Central memory CD4-positive, alpha-beta T cell (primary cell): Measurements from ENCODE around the gene ARHGEF19.
"Not testable (repeated sequence)": the region's sequence is repeated elsewhere in the genome, so short reads cannot be mapped to it uniquely, and the experiment has no call there.

Source experiments
- DNase-seq: peaks from one replicate; pipeline ENCODE4 v3.0.0; 2022

Gene ARHGEF19

DNA sequence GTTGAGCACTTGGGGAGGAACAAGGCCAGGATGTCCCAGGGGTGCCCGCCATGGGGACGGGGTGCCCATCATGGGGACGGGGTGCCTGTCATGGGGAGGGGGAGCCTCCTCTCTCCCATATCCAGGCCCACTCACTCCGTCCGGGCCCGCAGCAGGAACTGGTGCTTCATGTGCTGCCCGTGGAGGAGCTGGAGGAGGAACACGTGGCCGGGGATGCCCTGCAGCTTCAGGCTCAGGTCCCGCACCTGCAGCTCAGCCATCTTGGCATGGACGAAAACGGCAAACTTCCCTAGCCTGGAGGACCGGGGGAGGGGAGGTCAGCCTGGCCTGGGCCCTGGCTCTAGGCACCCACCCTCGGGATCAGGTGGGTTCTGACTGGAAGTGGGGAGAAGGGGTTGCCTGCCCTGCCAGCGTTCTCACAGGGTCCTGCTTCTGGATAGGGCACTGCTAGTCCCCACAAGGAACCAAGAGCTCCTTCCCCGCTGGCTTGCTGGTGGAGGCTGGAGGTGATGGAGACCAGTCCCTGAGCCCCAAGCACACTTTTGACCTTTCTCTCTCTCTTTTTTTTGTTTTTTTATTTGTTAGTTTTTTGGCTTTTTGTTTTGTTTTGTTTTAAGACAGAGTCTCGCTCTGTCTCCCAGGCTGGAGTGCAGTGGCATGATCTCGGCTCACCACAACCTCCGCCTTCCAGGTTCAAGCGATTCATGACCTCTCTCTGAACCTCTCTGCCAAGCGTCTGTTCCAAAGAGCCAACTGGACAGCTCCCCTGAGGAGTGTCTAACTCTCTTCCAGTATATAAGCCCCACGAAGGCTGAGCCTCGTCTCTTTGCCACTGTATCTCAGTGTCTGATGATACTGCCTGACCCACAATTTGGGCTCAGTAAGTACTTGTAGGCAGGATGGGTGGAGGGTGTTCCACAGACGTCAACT, 9.9 kb downstream of the ARHGEF19 start:
- no peak for DNase-seq

DNA sequence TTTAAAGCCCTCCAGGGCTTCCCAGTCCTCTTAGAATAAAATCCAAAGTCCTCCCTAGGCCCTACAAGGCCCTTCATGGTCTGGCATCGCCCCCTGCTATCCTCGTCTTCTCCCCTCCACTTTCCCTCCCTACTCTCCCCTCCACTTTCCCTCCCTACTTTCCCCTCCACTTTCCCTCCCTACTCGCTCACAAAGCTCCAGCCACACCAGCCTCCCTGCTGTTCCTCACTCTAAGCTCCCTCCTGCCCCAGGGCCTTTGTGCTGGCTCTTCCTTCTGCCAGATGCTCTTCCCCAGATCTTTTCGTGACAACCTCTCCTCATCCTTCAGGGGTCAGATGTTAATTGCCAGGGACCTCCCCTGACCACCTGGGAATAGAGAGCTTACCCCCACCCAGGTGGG, 12.8 kb downstream of the ARHGEF19 start:
- DNase-seq: no peak

DNA sequence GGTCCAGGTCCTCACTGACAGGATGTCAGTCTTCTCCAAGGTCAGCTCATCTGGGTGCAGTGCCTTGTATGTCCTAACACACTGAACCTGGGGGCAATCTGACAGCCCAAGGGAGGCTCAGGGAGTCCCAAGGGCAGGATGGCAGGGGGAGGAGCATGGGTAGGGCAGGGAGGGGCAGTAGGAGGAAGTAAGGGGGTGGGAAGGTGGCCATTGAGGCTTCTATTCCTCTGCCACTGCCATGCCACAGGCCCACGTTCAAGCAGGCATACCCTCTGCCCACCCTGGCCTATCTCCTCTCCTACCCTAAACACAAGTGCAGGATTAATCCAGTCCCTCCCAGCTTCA, 13.3 kb downstream of the ARHGEF19 start:
- no peak for DNase-seq

DNA sequence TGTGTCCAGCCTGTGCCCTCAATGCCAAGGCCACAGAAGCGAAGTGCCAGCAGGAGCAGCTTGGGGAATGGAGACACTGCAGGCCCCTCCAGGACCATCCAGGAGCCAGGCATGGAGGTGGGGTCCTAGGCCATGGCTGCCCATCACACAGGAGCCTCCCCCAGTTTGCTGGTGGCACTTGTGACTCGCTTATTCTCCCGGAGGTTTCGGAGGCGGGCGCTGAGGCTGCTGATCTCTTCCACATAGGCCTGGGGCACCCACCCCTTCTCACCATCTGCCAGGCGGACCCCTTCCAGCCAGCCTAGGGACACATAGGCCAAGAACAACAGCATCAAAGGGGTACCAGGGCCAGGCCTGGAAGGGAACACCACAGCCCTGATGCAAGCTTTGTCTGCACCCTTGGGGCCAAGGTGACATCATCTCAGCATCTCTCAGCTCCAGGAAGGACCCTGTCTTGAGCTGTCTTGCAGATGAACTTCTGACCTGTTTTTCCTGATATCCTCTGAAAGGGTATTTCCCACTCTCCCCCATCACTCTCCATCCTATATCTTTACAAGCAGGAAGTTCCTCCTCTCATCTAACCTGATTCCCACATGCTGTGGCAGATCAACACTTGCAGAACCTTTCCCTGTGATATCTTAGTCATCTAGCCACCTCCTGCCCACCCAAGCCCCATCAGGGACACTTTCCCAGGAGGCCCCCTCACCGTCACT, 13.9 kb downstream of the ARHGEF19 start:
- DNase-seq: no peak

DNA sequence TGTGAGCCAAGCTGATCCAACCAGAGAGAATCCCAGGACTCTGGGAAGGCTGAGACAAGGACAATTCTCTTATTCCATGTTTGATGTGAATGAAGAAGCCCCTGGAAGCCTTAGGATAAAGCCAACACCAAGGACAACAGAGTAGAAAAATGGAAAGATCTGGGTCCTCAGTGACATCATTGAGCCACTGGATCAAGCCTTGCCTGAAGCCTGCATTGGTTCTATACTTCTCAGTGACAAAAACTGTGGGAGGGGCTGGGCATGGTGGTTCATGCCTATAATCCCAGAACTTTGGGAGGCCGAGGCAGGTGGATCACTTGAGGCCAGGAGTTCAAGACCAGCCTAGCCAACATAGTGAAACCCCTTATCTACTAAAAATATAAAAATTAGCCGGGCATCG, 15.6 kb downstream of the ARHGEF19 start:
- DNase-seq: no peak

DNA sequence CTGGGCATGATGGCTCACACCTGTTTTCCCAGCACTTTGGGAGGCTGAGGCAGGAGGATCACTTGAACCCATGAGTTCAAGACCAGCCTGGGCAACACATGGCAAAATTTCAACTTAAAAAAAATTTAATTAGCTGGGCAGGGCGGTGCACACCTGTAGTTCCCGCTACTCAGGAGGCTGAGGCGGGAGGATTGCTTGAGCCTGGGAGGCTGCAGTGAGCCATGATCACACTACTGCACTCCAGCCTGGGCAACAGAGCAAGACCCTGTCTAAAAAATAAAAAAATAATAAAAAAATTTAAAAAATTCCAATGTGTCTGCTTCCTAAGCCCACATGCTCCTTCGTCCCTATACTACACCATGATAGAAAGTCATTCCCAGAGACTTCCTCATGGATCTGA, 16.3 kb downstream of the ARHGEF19 start:
- not testable (repeated sequence) for DNase-seq

DNA sequence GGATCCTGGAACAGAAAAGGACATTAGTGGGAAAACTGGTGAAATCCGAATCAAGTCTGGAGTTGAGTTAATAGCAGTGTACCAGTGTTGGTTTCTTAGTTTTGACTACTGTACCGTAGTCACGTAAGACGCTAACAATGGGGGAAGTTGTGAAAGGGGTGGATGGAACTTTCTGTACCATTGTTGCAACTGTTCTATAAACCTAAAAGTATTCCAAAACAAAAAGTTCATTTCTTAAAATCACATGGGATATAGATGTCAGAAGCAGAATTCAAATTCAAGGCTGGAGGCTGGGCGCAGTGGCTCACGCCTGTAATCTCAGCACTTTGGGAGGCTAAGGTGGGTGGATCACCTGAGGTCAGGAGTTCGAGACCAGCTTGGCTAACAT, 16.9 kb downstream of the ARHGEF19 start:
- DNase-seq: no peak

DNA sequence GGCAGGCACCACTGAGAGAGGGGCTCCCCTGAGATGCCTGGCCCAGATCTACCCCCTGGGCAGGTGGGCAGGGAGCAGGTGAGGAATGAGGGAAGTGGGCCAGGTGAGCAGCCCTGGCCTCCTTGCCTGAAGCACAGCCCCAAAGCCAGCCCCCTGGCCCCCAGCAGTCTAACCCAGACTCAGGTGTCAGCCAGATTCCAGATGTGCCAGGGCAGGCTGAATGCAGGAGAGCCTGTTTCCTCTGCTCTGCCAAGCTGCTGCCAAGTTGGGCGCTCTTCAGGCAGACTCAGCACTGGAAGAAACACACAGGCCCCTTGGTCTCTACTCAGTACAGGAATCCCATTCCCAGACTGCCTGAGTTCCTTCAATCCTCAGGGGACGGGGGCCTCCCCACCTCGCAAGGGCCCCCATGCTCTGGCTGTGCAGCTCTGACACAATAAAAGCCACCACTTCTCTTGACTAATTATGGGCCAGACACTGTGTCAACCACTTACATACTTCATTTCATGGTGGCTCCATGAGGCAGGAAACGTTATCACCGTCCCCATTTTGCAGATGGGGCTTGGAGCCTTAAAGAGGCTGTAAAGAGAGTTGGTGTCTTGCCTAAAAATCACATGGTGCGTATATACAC, 20.4 kb downstream of the ARHGEF19 start:
- no peak for DNase-seq

DNA sequence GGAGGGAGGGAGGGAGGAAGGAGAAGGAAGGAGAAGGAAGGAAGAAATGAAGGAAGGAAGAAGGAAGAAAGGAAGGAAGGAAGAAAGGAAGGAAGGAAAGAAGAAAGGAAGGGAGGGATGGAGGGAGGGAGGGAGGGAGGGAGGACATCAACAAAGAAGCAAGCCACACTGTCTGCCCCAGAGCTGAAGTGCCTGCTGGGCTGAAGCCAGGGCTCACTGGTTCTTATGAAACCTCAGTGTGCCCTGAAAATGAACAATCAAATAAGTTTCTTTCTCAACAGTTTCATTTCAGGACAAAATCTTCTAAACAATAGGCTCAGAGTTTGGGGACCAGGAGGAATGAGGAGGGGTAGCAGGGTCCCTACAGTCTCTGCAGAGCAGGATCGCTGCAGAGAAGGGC, 21.1 kb downstream of the ARHGEF19 start:
- DNase-seq: no peak

DNA sequence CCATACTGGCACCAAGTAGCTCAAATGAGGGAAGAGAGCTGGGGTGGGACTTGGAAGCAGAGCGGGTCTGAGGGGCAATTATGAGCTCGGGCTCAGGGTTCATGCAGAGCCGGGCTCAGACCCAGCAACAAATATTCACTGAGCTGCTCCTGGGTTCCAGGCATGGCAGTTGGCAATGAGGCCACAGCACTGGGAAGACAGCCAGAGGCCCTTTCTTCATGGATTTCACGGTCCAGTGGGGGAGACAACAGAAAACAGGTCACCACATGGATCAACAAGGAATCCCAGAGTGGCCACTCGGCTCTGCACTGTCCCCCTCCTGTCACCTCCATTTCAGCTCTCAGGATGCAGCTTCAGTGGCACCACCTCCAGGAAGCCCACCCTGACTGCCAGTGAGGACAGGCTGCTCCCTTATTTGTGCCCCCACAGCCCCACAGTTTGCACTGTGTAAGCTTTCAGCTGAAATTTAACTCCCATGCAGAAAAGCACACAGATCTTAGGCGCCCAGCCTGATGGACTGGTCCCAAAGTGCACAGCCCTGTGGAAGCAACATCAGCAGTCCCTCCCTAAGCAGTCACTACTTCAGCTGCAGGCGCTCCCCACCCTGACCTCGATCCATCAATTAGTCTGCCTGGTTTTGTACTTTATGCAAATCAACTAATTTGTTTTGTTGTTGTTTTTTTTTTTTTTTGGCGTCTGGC, 22.4 kb downstream of the ARHGEF19 start:
- no peak for DNase-seq

DNA sequence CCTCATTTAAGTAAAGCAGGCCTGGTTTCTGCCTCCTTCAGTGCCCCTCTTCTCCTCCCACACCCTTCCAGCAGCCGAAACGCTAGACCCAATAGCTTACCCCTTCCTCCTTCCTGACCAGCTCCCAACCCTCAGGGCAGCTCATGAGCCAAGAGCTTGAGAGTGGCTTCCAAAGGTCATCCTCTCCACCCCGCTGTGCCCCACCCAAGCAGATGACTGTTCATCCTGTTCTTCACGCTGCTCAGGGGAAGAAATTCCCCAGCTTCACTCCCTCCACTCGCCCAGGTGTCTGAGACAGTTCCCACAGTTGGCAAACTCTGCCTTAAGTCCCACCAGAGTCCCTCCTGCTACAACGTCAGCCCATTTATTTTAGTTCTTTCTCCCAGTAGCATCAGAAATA, 23.4 kb downstream of the ARHGEF19 start:
- DNase-seq: no peak

DNA sequence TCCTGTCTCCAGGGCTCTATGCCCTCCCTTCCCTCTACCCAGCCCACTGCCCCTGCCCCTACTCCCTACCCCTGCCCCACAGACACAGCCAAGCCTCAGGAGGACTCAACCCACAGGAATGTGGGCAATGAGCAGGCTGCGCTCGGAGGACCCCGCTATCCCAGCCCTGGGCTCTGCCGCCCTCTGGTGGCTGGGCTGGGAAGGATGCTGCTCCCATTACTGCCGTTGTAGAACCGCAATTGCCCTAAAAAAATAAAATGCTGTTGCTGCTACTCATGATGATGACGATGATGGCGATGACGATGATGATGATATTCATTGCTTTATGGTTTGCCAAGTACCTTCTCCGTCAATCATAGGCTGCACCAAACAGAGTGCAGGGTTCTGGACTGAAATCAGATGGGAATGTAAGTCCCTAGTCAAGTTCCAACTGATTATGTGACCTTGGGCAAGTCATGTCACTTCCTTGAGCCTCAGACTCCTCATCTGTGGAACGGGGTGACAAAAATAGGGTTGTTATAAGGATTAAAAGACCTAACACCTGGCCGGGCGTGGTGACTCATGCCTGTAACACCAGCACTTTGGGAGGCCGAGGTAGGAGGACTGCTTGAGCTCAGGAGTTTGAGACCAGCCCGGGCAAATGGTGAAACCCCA, 24.6 kb downstream of the ARHGEF19 start:
- peak; percentile 67 for DNase-seq

DNA sequence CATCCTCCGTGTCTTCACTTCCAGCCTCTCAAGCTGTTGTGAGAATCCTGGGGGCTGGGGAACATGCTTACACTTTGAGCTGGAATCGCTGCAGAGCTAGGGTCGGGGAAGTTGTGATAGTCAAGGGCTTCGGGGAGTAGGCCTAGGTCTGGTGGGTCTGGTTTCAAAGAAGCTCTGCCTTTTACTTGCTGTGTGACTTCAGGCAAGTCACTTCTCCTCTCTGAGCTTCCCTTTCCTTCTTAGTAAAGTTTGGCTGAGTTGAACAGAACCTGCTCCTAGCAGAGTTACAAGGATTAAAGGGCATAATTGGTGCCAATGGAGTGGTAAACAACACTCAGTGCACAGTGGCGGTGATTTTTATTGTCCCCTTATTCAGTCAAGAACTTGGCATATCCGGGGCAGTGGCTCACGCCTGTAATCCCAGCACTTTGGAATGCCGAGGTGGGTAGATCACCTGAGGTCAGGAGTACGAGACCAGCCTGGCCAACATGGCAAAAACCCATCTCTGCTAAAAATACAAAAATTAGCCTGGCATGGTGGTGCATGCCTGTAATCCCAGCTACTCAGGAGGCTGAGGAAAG, 25.7 kb downstream of the ARHGEF19 start:
- DNase-seq: no peak

DNA sequence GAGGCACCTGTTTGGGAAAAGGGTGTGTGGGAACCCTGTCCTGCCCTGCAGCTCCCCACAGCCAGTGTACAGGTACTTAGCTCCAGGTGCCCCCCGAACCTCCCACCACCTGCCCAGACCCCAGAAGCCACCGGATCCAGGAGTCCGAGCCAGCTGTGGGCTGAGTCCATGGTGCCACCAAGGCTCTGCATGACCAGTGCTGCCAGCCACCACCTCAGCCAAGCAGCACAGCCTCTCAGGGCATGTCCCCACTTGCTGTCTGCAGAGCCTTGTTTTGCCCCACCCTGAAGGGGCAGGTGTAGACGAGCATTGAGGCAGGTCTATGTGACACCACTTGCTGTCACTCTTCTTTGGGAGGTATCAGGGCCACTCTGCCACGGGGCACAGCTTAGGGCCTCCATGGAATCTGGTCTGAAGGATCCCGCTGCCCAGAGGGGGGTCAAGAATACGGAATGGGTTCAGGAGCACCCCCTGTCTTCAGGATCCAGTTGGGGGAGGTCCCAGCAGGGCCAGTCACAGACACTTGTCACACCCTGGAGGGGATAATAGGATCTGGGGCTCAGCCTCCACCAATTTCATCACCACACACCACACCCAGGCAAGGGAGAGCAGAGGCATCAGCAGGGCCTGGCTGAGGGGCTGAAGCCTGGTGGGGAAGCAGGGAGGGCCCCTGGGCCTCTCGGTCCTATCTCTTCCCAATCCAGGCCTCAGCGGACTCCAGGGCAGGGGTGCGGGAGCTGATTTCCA, 27.7 kb downstream of the ARHGEF19 start:
- no peak for DNase-seq

DNA sequence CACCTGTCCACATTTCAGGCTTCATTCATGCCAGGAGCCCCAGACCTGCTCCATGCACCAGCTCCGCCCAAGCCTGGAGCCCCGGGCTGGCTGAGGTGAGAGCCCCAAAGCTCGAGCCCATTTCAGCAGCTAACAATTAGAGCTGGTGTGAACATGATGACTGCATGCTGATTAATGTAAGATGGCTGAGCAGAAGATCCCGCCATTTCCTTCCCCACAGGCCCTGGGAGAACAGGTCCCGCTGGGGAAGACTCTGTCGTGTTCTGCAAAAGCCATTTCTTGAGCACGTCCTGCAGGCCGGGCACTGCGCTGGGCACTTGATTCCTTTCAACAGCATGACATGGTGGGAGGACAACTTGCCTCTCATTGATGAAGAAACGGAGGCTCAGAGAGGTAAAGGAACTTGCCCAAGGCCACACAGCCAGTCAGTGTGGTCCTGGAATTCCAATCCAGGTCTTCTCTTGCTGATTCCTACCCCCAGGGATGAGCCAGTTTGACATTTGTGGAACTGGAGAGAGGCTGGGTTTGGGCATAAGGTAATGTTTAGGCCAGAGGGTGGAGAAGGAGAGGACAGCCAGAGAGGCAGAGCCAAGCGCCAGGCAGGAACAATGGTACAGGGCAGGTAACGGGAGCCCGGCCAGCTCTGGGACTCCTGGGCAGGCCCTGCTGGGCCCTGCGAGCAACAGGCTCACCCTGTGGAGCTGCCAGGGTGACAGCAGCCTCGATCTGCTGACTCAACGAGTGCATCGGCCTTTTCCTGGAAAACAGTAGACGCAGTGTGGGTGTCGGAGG, 28.5 kb downstream of the ARHGEF19 start:
- DNase-seq: no peak

DNA sequence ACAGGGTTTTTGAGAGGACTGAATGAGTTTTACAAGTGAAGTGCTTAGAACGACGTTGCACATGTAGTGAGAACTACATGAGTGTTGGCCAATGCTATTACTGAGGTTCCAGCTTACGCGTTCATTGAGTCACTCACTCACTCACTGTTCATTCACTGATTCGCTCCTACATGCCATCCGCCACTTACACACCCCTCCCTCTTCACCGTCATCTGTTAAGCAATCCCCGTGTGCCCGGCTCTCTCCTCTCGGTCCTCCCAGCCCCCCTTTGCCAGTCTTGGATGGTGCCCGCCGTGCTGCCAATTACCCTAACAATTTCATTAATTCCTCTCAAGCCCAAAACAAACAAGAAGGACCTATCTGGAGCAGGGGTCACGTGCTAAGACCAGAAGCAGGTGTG, 29.3 kb downstream of the ARHGEF19 start:
- DNase-seq: no peak

DNA sequence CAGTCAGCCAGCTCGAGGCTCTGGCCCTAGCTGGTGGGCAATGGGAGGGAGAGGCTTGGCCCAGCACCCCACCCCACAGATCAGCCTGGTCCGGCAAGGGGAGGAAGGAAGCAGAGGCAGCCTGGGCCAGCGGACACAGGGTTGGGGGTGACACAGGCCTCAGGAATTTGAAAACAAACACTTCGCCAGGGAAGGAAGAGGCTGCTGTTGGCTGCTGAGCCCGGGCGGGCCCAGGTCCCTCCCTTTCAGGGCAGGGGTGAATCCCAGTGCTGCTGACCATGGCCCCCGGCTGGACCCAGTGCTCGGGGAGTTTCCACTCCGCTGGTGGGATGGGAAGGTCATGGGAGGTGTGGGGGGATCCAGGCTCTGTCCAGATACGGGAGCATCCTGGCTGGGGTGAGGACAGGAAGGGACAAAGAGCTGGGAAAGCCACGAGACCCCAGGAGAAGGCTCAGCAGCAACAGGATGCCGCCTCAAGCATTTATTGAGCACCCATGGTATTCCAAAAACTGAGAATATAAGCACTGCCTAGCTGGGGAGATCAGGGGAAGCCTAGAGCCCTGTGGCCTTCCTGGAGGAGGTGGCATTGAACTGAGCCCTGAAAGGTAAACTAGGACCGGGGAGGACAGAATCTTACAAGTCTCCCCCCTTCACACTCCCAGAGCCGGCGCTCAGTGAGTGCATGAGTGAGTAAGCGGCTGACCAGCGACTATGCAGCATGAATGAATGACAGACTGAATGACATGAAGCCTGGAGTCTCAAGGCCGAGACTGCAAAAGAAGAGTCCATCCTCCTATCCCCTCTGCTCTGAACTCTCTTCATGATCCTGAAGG, 30.3 kb downstream of the ARHGEF19 start:
- DNase-seq: no peak

DNA sequence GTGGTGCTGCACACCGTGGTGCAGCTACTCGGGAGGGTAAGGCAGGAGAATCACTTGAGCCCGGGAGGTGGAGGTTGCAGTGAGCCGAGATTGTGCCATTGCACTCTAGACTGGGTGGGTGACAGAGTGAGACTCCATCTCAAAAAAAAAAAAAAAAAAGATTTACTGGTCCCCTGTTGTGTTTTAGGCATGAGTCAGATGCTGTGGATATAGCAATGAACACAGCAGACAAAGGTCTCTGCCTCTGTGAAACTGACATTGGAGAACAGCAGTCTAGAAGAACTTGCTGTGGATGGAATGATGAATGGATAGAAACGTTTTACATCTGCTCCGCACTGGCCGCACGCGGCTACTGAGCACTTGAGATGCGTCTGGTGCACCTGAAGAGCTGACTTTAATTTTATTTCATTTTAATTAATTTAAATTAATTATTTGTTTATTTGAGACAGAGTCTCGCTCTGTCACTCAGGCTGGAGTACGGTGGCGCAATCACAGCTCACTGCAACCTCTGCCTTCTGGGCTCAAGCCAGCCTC, 32.1 kb downstream of the ARHGEF19 start:
- DNase-seq: no peak
